GM19328 (cell line): ENCODE data around the gene C6orf141.

Source experiments
- ATAC-seq: cut with Tn5 transposase; IDR thresholded peaks from one replicate; pipeline ENCODE4 v1.9.1; 2021; ENCODE audit warnings: mild to moderate bottlenecking, moderate library complexity; ENCODE audit not compliant: unreplicated experiment

C6orf141 gene

GRCh38 chr6:49550492-49551077 is at the start of gene C6orf141:
Gene C6orf141, plus strand, starts transcription at chr6:49550668. Its CDS starts 125 bp downstream, at chr6:49550793.
- no peak for ATAC-seq

- ATAC-seq: no peak
Measured at GRCh38 chr6:49504666-49505065, 45.8 kb upstream of the C6orf141 start.

GRCh38 chr6:49506569-49507111 is 43.8 kb upstream of the C6orf141 start:
- ATAC-seq: no peak

- no peak for ATAC-seq
Measured at GRCh38 chr6:49509342-49509741, 41.1 kb upstream of the C6orf141 start.

- ATAC-seq: no peak
Measured at GRCh38 chr6:49513153-49513989, 37.1 kb upstream of the C6orf141 start.

GRCh38 chr6:49514571-49515484 is 35.6 kb upstream of the C6orf141 start:
- no peak for ATAC-seq

- ATAC-seq: no peak
Measured at GRCh38 chr6:49515485-49516146, 34.9 kb upstream of the C6orf141 start.

GRCh38 chr6:49516147-49516505 is 34.3 kb upstream of the C6orf141 start:
- no peak for ATAC-seq

- ATAC-seq: no peak
Measured at GRCh38 chr6:49517919-49518318, 32.5 kb upstream of the C6orf141 start.

- peak; percentile 91 for ATAC-seq
Measured at GRCh38 chr6:49519660-49520059, 30.8 kb upstream of the C6orf141 start.

GRCh38 chr6:49522710-49523593 is 27.5 kb upstream of the C6orf141 start:
- ATAC-seq: no peak

- no peak for ATAC-seq
Measured at GRCh38 chr6:49523901-49524300, 26.6 kb upstream of the C6orf141 start.

GRCh38 chr6:49524541-49524940 is 25.9 kb upstream of the C6orf141 start:
- ATAC-seq: no peak

- no peak for ATAC-seq
Measured at GRCh38 chr6:49526598-49526997, 23.9 kb upstream of the C6orf141 start.

- ATAC-seq: no peak
Measured at GRCh38 chr6:49527320-49527719, 23.1 kb upstream of the C6orf141 start.

GRCh38 chr6:49528571-49528970 is 21.9 kb upstream of the C6orf141 start:
- ATAC-seq: no peak

GRCh38 chr6:49530141-49530776 is 20.2 kb upstream of the C6orf141 start:
- no peak for ATAC-seq

GRCh38 chr6:49531774-49532569 is 18.5 kb upstream of the C6orf141 start:
- peak; percentile 84 for ATAC-seq
